AG04449 (cell line): Measurements from ENCODE around the gene DESI2.
"Not testable (repeated sequence)": the region's sequence is repeated elsewhere in the genome, so short reads cannot be mapped to it uniquely, and the experiment has no call there.

Experiments
- CTCF ChIA-PET: fragments of 350-600 bp; formaldehyde crosslinking; extraction: SDS; loops from one replicate; lab custom pipeline; 2021; ENCODE audit warnings: antibody characterized with exemption; lab: Yijun Ruan, JAX
- POLR2A ChIA-PET: fragments of 400-600, 350-600 bp; formaldehyde crosslinking; extraction: SDS; loops from one replicate; lab custom pipeline; 2020; ENCODE audit warnings: antibody characterized with exemption, inconsistent platforms; lab: Yijun Ruan, JAX
- DNase-seq: peaks from one replicate; pipeline ENCODE4 v3.0.0-alpha.2; 2010; ENCODE audit warnings: low read depth, low spot score
- H3K4me3 ChIP-seq: 2 replicates; pipeline ENCODE4 v1.5.1; 2011; ENCODE audit warnings: low read depth, mild to moderate bottlenecking, control low read depth, low read length
- CTCF ChIP-seq: IDR thresholded peaks from one replicate; pipeline ENCODE4 v1.5.1; 2011; ENCODE audit warnings: mild to moderate bottlenecking, moderate library complexity, low read length, control low read depth, inconsistent platforms; ENCODE audit not compliant: insufficient read depth; ENCODE audit errors: missing control alignments

DESI2 gene

DNA sequence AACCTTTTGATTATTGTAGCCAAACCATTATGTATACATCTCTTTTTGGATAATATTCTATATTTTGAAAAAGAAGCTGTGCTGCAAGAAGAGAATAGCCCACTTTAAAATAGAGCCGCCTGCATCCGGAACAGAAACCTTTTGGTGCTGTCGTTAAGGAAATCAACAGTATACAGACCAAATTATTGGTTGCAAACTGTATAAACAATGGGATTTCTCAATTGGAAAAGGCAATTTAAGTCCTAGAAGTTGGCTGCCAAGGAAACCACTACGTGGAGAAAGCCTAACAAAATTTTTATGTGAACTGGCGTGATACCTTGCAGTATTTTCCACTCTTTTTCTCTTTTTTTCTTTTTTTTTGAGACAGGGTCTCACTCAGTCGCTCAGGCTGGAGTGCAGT, 25.8 kb downstream of the DESI2 start:
- POLR2A ChIA-PET = no interaction called here
- no peak for DNase-seq
- CTCF ChIA-PET = no interaction called here
- TF ChIP-seq CTCF = no peak
- H3K4me3 ChIP-seq = no peak overlapping the region

- CTCF ChIA-PET = no interaction called here
These were observed 27.7 kb downstream of the DESI2 start for GRCh38 chr1:244680667-244681066.

GRCh38 chr1:244682087-244682486, 29.2 kb downstream of the DESI2 start:
- DNase-seq, CTCF ChIA-PET, H3K4me3 ChIP-seq, POLR2A ChIA-PET: not testable (repeated sequence)

More at GRCh38 chr1:244680667-244681066, 27.7 kb downstream of the DESI2 start:
- TF ChIP-seq CTCF = no peak
- no peak for DNase-seq
- no peak overlapping the region for H3K4me3 ChIP-seq
- POLR2A ChIA-PET = no interaction called here

DNA sequence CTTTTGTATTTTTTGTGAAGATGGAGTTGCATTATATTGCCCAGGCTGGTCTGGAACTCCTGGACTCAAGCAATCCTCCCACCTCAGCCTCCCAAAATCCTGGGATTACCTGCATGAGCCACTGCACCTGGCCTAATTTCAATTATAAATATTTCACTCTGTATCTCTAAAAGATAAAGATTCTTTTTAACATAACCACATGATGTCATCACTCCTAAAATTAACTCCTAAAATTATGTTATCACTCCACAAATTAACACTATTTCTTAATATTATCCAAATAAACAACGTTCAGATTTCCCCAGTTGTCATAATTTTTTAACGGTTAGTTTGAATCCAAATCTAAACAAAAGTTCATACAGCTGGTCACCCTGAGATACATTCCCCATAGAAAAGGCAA, 43.0 kb downstream of the DESI2 start:
- TF ChIP-seq CTCF = no peak
- H3K4me3 ChIP-seq = no peak overlapping the region
- no peak for DNase-seq
- ChIA-PET POLR2A (no interaction called here), CTCF (no interaction called here)

- H3K4me3 ChIP-seq = no peak overlapping the region
- no peak for TF ChIP-seq CTCF
- POLR2A ChIA-PET = no interaction called here
- DNase-seq = no peak
- CTCF ChIA-PET = interaction anchor here (1.7 kb wide), 1 partner anchor 95 kb away, joined by 3 read pairs; no protein-coding TSS in a partner anchor
These were observed 46.8 kb downstream of the DESI2 start for GRCh38 chr1:244699741-244700140.

- H3K4me3 ChIP-seq = no peak overlapping the region
- TF ChIP-seq CTCF = no peak
- CTCF ChIA-PET = interaction anchor here (1.7 kb wide), 1 partner anchor 97 kb away, joined by 3 read pairs; no protein-coding TSS in a partner anchor
- POLR2A ChIA-PET = no interaction called here
- no peak for DNase-seq
These were observed 47.9 kb downstream of the DESI2 start for GRCh38 chr1:244700808-244701207.

- DNase-seq = no peak
- ChIA-PET CTCF (no interaction called here), POLR2A (no interaction called here)
- TF ChIP-seq CTCF = no peak
- H3K4me3 ChIP-seq = no peak overlapping the region
These were observed 49.7 kb downstream of the DESI2 start for GRCh38 chr1:244702620-244703019.
